HG03103 (cell line): ENCODE results near the gene PALLD.
A peak's percentile ranks its signal among the peaks of the same experiment; 100 is the strongest.

ENCODE experiments used
- ATAC-seq: cut with Tn5 transposase; IDR thresholded peaks from one replicate; pipeline ENCODE4 v1.9.1; 2021; ENCODE audit warnings: low read depth; ENCODE audit not compliant: unreplicated experiment

Gene PALLD

GRCh38 chr4:168854350-168854921 lies 357.6 kb downstream of the PALLD start:
- ATAC-seq: no peak

GRCh38 chr4:168856312-168856711 lies 359.5 kb downstream of the PALLD start:
- no peak for ATAC-seq

- no peak for ATAC-seq
These were observed 360.2 kb downstream of the PALLD start for GRCh38 chr4:168857009-168857408.

- ATAC-seq: no peak
These were observed 360.9 kb downstream of the PALLD start for GRCh38 chr4:168857546-168858314.

GRCh38 chr4:168859100-168859499 lies 362.2 kb downstream of the PALLD start:
- ATAC-seq: no peak

GRCh38 chr4:168859888-168860694 lies 363.2 kb downstream of the PALLD start:
- peak; percentile 97 for ATAC-seq

- no peak for ATAC-seq
These were observed 364.0 kb downstream of the PALLD start for GRCh38 chr4:168860827-168861226.

GRCh38 chr4:168863719-168864647 lies 367.1 kb downstream of the PALLD start:
- ATAC-seq: no peak

- no peak for ATAC-seq
These were observed 368.1 kb downstream of the PALLD start for GRCh38 chr4:168864821-168865541.

GRCh38 chr4:168865854-168866253 lies 369.0 kb downstream of the PALLD start:
- ATAC-seq: no peak

GRCh38 chr4:168866635-168867034 lies 369.8 kb downstream of the PALLD start:
- no peak for ATAC-seq

- ATAC-seq: no peak
These were observed 370.3 kb downstream of the PALLD start for GRCh38 chr4:168867128-168867527.

GRCh38 chr4:168868044-168868781 lies 371.4 kb downstream of the PALLD start:
- ATAC-seq: no peak

- ATAC-seq: no peak
These were observed 371.9 kb downstream of the PALLD start for GRCh38 chr4:168868802-168869201.

GRCh38 chr4:168870004-168870403 lies 373.2 kb downstream of the PALLD start:
- no peak for ATAC-seq

GRCh38 chr4:168871632-168872031 lies 374.8 kb downstream of the PALLD start:
- ATAC-seq: no peak

GRCh38 chr4:168874083-168874482 lies 377.2 kb downstream of the PALLD start:
- ATAC-seq: no peak

- no peak for ATAC-seq
These were observed 379.3 kb downstream of the PALLD start for GRCh38 chr4:168876106-168876505.
